RWPE2 (cell line): ENCODE data around the gene KRTAP2-4.
"Not testable (repeated sequence)": the region's sequence is repeated elsewhere in the genome, so short reads cannot be mapped to it uniquely, and the experiment has no call there.

Source experiments
- ATAC-seq: fragments of 200-7000 bp; cut with Tn5 transposase; 3 replicates; pipeline ENCODE4 v1.9.1; 2021; ENCODE audit warnings: low read depth
- DNase-seq: peaks from one replicate; pipeline ENCODE4 v3.0.0-alpha.2; 2020; ENCODE audit warnings: low spot score
- H3K27ac ChIP-seq: fragments of 450-650 bp; 2 replicates; pipeline ENCODE4 v1.5.1; 2017; ENCODE audit warnings: mild to moderate bottlenecking; ENCODE audit not compliant: poor library complexity, severe bottlenecking
- H3K27me3 ChIP-seq: fragments of 250-450 bp; sonication (Bioruptor Pico); 2 replicates; pipeline ENCODE4 v1.5.1; 2021; ENCODE audit warnings: mild to moderate bottlenecking, moderate library complexity; ENCODE audit not compliant: insufficient read depth, poor library complexity, severe bottlenecking
- H3K36me3 ChIP-seq: fragments of 250-450 bp; sonication (Bioruptor Pico); 2 replicates; pipeline ENCODE4 v1.5.1; 2020; ENCODE audit warnings: low read depth, mild to moderate bottlenecking, moderate library complexity
- H3K4me1 ChIP-seq: fragments of 250-450 bp; sonication (Bioruptor Pico); 2 replicates; pipeline ENCODE4 v1.5.1; 2021; ENCODE audit warnings: mild to moderate bottlenecking, moderate library complexity; ENCODE audit not compliant: insufficient read depth, poor library complexity, severe bottlenecking
- H3K4me3 ChIP-seq: fragments of 250-450 bp; sonication (Bioruptor Pico); 2 replicates; pipeline ENCODE4 v1.5.1; 2021; ENCODE audit warnings: mild to moderate bottlenecking, moderate library complexity; ENCODE audit not compliant: severe bottlenecking
- H3K9me3 ChIP-seq: fragments of 250-450 bp; sonication (Bioruptor Pico); 2 replicates; pipeline ENCODE4 v1.5.1; 2021; ENCODE audit warnings: mild to moderate bottlenecking, moderate library complexity; ENCODE audit not compliant: severe bottlenecking
- TF ChIP-seq, protein P1 (sequence below): fragments of 450-650 bp; IDR thresholded peaks from one replicate; pipeline ENCODE4 v1.5.1; 2017; ENCODE audit warnings: mild to moderate bottlenecking, moderate library complexity; ENCODE audit not compliant: poor library complexity, severe bottlenecking

KRTAP2-4 gene

DNA sequence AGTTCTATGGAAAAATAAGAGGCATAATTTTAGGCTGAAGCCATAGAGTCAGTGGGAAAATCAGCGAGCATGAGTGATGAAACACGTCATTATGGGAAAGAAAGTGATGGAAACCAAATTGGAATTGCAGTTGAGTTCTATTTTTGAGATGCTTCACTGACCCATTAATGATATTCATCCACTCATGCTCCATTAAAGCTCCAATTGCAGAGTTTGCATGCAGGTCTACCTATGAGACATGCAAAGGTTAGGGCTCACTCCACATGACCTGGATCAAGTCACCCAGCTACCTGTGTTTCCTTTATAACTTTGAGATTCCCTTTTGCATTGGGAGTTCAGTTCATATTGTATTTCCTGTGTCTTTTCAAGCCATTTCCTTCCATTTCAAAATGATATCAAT lies 8.0 kb upstream of the KRTAP2-4 start:
- no peak overlapping the region for H3K4me3 ChIP-seq
- no peaks in the 10 kb centered on the region for H3K36me3 ChIP-seq
- no peak for DNase-seq
- no peaks in the 10 kb centered on the region for H3K9me3 ChIP-seq
- no peak for ATAC-seq
- H3K27ac ChIP-seq, result no peak overlapping the region
- no peaks in the 10 kb centered on the region for H3K27me3 ChIP-seq
- no peaks in the 10 kb centered on the region for H3K4me1 ChIP-seq
- TF ChIP-seq, protein P1, sequence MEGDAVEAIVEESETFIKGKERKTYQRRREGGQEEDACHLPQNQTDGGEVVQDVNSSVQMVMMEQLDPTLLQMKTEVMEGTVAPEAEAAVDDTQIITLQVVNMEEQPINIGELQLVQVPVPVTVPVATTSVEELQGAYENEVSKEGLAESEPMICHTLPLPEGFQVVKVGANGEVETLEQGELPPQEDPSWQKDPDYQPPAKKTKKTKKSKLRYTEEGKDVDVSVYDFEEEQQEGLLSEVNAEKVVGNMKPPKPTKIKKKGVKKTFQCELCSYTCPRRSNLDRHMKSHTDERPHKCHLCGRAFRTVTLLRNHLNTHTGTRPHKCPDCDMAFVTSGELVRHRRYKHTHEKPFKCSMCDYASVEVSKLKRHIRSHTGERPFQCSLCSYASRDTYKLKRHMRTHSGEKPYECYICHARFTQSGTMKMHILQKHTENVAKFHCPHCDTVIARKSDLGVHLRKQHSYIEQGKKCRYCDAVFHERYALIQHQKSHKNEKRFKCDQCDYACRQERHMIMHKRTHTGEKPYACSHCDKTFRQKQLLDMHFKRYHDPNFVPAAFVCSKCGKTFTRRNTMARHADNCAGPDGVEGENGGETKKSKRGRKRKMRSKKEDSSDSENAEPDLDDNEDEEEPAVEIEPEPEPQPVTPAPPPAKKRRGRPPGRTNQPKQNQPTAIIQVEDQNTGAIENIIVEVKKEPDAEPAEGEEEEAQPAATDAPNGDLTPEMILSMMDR, result no peak

DNA sequence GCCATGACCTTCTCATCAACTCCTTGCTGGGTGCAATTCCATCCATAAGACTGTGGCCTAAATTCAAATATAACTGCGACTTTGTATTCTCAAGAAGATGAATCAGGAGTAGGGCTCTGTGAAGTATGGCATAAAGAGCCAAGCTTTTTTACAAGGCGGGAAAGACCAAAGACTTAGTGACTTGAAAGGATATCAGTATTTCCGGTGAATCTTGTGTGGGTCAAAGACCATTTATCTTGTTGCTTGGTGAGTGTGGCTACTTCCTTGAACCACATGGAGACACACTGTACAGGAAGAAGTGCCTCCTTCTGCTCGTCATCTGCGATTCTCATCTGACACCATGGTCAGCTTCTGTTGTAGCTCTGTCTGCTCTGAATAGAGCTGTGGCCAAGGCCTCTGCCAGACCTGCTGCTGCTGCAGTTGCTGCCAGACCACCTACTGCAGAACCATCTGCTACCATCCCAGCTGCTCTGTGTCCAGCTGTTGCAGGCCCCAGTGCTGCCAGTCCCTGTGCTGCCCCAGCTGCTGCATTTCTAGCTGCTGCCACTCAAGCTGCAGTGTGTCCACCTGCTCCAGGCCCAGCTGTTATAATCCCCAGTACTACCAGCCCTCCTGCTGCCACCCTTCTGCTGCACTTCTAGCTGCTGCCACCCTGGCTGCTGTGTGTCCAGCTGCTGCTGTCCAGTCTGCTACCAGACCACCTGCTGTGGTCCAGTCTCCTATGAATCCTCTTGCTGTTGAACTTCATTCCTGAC lies 6.1 kb upstream of the KRTAP2-4 start:
- ATAC-seq (no peak), DNase-seq (no peak)
- no peaks in the 10 kb centered on the region for H3K9me3 ChIP-seq
- no peak overlapping the region for H3K4me3 ChIP-seq
- H3K4me1 ChIP-seq, result no peaks in the 10 kb centered on the region
- H3K27me3 ChIP-seq, result no peaks in the 10 kb centered on the region
- no peaks in the 10 kb centered on the region for H3K36me3 ChIP-seq
- no peak overlapping the region for H3K27ac ChIP-seq
- TF ChIP-seq, protein P1, result no peak

DNA sequence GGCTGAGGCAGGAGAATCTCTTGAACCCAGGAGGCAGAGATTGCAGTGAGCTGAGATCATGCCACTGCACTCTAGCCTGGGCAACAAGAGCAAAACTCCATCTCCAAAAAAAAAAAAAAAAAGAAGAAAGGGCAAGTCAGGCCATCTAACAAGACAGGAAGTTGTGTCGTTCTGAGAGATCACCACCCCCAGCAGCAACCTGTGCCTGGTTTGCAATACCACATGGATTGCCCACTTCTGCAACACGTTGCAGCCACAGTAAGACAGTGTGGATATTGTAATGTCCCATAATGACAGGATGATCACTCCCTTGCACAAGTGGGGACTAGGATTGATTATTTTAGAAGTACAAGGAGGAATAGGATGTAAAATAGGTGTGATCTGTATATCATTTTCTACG lies 3.4 kb upstream of the KRTAP2-4 start:
- H3K36me3 ChIP-seq, result no peaks in the 10 kb centered on the region
- TF ChIP-seq, protein P1, result no peak
- no peaks in the 10 kb centered on the region for H3K27me3 ChIP-seq
- ATAC-seq (no peak), DNase-seq (no peak)
- H3K9me3 ChIP-seq, result no peaks in the 10 kb centered on the region
- H3K27ac ChIP-seq, result no peak overlapping the region
- no peak overlapping the region for H3K4me3 ChIP-seq
- peaks cover 10% of the 10 kb centered on the region for H3K4me1 ChIP-seq

DNA sequence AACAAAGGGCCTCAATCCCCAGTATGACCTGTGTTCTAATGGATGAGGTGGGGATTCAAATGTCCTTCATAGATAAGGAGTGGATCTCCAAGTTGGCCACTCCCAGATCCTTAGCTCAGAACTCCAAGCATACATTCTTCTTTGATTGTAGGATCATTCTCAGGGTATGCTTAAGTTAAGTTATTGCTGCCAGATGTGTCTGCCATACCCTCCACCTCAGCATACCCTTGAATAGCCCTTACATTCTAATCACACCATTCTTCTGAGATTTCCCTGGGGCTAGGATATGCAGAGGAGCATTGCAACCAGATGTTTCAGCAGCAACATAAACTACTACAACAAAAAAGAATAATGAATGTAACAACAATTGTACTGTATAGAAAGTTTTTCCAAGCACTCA lies 1.6 kb upstream of the KRTAP2-4 start:
- no peak for DNase-seq
- Histone ChIP-seq H3K27ac (peak overlapping the region; percentile 28), H3K36me3 (no peaks in the 10 kb centered on the region), H3K4me3 (no peak overlapping the region), H3K27me3 (no peaks in the 10 kb centered on the region), H3K9me3 (no peaks in the 10 kb centered on the region), H3K4me1 (peaks cover 13% of the 10 kb centered on the region)
- ATAC-seq, result no peak
- TF ChIP-seq, protein P1, result no peak

DNA sequence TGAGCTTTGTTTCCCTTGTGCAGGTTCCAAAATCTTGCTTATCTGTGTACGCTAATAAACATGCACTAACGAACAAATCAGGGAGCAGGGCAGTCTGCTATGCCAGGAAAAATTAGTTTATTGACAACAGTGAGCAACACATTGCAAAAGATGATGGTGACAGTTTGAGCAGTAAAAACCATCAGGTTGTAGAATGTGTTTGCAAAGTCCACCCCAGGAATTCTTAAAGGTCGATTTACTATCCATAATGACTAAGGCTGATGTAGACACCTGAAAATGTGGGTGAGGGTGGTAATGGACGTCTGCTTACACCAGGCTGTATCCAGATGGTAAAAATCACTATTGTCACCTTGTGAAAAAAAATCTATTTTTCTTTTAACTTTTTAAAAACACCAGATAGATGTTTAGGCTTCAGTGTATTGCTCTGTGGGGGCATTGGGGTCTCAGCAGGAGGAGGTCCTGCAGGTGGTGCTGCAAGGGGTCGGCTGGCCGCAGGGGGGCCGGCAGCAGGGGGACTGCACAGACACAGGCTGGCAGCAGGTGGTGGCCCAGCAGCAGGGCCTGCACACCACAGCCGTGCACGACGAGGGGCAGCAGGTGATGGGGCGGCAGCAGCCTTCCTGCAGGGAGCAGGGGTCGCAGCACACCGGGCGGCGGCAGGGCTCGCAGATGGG lies 526 bp downstream of the KRTAP2-4 start:
- not testable (repeated sequence) for DNase-seq, H3K36me3 ChIP-seq, H3K27ac ChIP-seq, H3K9me3 ChIP-seq, H3K27me3 ChIP-seq, ATAC-seq, H3K4me3 ChIP-seq
- peaks cover 32% of the 10 kb centered on the region for H3K4me1 ChIP-seq
